Activated naive CD4-positive, alpha-beta T cell treated with anti-CD3 and anti-CD28 coated beads, Interleukin-2, amount 50 U/mL, for 16 hours (primary cell): ENCODE results near the gene GNGT2.
"Not testable (repeated sequence)": the region's sequence is repeated elsewhere in the genome, so short reads cannot be mapped to it uniquely, and the experiment has no call there.

Experiments
- DNase-seq: peaks from one replicate; pipeline ENCODE4 v3.0.0-alpha.2; 2020

The GNGT2 gene

GRCh38 chr17:49203796-49204195 is 6.6 kb downstream of the GNGT2 start:
- DNase-seq: no peak

- no peak for DNase-seq
Observed at GRCh38 chr17:49201481-49201927, 8.9 kb downstream of the GNGT2 start.

DNA sequence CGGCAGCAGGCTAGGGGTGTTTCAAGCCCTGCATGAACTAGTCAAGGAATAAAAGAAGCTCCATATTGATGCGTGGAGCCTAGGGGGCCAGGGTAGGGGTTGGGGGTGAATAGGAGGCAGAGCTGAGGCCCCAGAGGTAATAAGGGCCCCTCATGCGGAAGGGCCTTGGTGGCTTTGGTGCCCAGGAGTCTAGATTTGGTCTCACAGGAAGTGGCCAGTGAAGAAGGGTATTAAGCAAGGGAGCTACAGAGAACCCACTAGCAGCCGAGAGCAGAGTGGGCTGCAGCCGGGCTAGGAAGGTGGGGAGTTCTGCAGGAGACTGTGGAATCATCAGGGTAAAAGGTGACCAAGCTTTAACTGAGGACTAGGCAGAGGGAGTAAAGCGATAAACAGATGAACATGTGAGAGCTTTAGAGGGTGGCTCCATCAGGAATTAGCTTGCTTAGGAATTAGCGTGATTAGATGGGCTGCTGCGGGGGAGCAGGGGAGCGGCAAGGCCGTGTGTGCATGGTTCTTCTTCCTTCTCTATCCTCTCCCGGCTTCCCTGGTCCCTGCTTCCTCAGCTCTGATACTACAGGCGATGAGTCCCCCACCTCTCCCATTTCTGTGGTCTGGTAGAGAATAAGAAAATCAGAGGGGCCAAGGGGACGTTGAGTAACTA is 9.8 kb downstream of the GNGT2 start:
- DNase-seq: no peak

DNA sequence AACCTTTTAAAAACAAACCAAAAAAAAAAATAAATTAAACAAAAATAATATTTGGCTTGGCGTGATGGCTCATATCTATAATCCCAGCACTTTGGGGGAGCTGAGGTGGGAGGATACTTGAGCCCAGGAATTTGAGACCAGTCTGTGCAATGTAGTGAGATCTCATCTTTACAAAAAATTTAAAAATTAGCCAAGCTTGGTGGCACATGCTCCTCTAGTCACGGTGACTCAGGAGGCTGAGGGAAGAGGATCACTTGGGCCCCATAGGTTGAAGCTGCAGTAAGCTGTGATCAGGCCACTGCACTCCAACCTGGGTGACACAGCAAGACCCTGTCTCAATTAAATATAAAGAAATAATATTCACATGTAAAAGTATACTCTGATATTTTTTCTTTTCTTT is 12.2 kb downstream of the GNGT2 start:
- no peak for DNase-seq

DNA sequence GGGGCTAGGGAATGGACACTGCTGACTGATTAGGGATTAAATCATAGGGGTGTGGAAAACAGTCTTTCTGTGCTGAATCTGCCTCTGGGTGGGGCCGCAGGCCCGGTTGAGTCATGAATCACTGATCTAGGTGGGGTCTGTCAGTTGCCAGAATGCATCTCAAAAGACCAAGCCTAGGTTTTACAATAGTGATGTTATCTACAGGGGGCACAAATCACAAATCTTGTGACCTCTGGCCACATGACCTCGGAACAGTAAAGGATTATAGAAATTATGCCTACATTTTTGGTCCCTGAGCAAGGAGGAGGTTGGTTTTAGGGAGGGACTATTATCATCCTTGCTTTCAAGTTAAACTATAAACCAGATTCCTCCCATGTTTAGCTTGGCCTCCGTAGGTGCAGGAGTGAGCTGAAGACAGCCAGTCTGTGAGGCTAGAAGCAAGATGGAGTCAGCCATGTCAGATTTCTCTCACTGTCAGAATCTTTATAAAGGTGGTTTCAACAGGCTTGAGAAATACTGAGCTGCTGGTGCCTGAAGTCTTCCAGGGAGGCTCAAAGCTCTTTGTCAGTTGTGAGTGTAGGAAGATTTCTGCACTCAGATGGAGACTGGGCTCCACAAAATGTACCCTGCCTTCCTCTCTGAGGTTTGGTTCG is 12.9 kb downstream of the GNGT2 start:
- DNase-seq: no peak

GRCh38 chr17:49196520-49196919 is 13.9 kb downstream of the GNGT2 start:
- no peak for DNase-seq

DNA sequence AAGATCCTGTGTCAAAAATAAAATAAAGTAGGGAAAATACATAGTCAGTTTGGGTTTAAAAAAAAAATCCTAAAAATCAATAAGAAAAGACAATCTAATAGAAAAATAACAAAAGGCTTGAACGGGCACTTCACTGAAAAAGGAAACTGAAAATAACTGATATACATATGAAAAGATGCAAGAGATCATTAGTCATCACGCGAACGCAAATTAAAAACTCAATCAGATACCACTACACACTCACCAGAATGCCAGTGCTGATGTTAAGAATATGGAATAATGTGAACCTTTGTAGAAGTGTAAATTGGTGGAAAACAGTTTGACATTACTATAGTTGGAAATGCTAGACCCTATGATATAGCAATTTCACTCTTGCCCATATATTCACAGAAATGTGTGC is 14.6 kb downstream of the GNGT2 start:
- no peak for DNase-seq

DNA sequence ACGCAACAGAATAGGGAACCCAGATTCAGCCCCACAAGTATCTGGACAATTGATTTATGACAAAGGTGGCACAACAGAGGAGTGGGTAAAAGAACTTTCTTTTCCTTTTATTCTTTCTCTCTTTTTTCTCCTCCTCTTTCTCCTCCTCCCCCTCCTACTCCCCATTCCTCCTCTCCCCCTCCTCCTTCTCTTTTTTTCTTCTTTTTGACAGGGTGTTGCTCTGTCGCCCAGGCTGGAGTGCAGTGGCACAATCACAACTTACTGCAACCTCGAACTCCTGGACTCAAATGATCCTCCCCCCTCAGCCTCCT is 16.1 kb downstream of the GNGT2 start:
- no peak for DNase-seq

DNA sequence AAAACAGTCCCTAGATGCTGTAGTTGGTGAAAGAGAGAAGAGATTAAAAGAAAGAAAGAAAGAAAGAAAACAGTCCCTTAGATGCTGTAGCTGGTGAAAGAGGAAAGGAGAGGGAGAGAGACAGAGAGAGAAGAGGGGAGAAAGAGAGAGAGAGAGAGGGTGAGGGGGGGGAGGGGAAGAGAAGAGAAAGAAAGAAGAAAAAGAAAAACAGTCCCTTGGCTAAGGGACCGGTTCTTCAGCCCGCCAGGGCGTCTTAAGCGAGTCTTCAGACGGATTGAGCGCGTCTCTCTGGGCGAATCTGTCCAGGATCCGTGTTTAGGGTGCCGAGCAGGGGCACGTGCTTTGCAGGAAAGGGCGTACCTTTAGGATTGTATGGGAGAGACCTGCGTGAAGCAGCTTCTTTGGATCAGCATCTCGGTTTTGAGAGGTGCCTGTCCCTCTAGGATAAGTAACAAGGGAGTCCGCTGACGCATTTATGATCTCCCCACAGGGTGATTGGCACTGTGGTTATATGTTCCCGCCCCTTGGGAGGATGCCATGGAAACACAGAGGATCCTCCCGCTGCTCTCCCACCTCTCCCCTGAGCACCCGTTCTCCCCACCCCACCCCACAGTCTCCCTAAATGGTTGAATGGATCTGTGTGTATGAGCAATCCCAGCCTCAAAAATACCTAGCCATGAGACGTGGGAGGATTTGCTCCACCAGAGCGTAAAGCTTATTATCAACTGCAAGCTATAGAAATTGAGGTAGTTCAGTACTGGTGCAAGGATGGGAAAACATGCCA is 16.7 kb downstream of the GNGT2 start:
- DNase-seq: no peak

DNA sequence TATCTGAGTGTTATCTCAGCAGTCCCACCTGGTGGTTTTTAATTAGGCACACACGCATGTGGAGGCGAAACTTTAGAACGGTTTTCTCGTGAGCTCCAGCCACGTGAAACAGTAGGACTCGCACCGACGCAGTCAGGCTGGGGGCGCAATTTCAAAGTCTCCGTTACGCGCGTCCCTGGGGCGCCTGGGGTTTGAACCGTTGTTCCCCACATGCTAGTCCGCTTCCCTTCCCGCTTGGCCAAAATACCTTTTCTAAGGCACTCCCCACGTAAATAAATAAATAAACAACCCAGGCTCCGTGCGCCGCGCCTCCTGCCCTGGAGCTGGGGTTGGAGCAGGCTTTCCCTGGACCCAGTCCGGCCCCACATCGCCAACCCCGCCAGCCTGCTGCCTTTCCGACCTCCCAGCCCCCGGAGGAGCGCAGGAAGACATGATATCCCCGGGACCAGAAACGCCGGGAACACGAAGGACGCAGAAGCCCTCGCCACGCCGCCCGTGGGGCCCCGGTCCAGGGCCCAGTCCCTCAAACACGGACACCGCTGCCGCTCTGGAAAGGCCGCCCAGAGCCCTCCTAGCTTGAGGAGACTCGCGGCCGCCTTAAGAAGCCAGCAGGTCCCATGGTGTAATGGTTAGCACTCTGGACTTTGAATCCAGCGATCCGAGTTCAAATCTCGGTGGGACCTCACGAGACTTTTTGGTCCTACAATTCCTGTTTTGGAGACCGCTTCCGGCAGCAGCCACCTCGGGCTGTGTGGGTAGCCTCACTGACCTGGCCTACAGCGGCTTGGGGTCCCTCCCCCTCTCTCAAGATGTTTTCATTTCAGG is 18.2 kb downstream of the GNGT2 start:
- peak; percentile 83 for DNase-seq

GRCh38 chr17:49191409-49191916 is 18.9 kb downstream of the GNGT2 start:
- DNase-seq: no peak

GRCh38 chr17:49190932-49191331 is 19.4 kb downstream of the GNGT2 start:
- no peak for DNase-seq

GRCh38 chr17:49187301-49187700 is 23.1 kb downstream of the GNGT2 start:
- DNase-seq: no peak

- DNase-seq: not testable (repeated sequence)
Observed at GRCh38 chr17:49185381-49185780, 25.0 kb downstream of the GNGT2 start.

DNA sequence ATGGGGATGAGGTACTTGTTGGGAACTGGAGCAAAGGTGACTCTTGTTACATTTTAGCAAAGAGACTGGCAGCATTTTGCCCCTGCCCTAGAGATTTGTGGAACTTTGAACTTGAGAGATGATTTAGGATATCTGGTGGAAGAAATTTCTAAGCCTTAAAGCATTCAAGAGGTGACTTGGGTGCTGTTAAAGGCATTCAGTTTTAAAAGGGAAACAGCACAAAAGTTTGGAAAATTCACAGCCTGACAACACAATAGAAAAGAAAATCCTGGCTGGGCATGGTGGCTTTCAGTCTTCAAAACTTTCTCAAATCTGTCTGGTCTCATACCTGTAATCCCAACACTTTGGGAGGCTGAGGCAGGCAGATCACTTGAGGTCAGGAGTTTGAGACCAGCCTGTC is 25.9 kb downstream of the GNGT2 start:
- not testable (repeated sequence) for DNase-seq

DNA sequence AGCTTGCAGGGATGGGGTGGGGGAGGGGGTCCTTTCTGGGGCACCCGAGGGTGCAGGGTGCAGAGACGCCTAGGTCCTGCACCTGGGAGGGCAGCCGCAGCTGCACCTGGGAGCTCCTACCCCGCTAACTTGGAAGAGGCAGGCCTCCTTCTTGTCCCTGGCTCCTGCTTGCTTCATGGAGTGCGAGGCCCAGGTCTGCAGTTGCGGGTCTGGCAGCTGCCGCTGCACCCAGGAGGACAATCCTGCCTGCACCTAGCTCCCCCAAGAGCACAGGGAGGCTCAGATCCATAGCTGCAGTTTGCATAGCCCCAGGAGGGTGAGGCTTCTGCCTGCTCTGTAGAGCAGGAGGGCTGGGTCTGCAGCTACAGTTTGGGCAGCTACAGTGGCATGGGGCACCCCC is 26.6 kb downstream of the GNGT2 start:
- DNase-seq: no peak

DNA sequence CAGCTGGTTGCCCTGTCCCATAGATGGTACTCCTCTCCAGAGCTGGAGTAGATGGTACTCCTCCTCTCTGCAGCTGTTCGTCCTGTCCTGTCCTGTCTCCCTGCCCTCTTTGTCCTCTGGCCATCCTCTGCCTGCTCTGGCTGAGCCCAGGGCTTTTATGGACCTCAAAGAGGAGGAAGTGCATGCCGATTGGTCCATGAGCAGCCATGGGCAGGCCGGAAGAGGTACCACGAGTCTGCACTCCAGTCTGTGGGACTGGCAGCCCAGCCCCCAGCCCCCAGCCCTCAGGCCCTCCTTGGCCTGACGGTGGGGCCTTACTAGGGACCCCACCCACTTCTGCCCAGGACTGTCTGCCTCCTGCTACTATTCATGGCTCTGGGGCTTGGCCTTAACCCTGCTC is 27.0 kb downstream of the GNGT2 start:
- DNase-seq: no peak

GRCh38 chr17:49180998-49181635 is 29.3 kb downstream of the GNGT2 start:
- no peak for DNase-seq

GRCh38 chr17:49180303-49180702 is 30.1 kb downstream of the GNGT2 start:
- DNase-seq: peak; percentile 57

DNA sequence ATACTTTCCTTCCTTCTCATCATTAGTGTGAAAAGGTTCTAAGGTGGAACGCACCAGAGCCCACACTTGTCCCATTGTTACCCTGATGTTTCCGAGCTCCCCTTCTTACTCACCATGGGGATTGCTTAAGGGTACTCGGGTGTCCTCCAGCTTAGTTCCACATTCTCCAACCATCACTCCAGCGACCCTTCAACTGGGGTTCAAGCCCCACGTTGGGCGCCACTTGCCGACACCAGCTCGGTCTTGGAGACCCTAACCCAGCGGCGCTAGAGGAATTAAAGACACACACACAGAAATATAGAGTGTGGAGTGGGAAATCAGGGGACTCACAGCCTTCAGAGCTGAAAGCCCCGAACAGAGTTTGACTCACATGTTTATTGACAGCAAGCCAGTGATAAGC is 34.4 kb downstream of the GNGT2 start:
- DNase-seq: not testable (repeated sequence)

- DNase-seq: not testable (repeated sequence)
Observed at GRCh38 chr17:49170711-49171110, 39.7 kb downstream of the GNGT2 start.

- no peak for DNase-seq
Observed at GRCh38 chr17:49170216-49170615, 40.2 kb downstream of the GNGT2 start.

GRCh38 chr17:49168706-49169105 is 41.7 kb downstream of the GNGT2 start:
- no peak for DNase-seq
